RWPE1 (cell line): ENCODE data around the gene CDK3.

Source experiments
- CTCF ChIA-PET: fragments of 350-600 bp; sonication (Branson Sonifier 250); formaldehyde crosslinking; extraction: SDS; loops from one replicate; lab custom pipeline; 2021; lab: Yijun Ruan, JAX
- POLR2A ChIA-PET: fragments of 400-600 bp; formaldehyde crosslinking; extraction: SDS; loops from one replicate; lab custom pipeline; 2020; ENCODE audit warnings: antibody characterized with exemption; ENCODE audit not compliant: low non-redundant PET; lab: Yijun Ruan, JAX
- DNase-seq: peaks from one replicate; pipeline ENCODE4 v3.0.0; 2012; ENCODE audit warnings: low spot score
- H3K27ac ChIP-seq: fragments of 450-650 bp; 2 replicates; pipeline ENCODE4 v1.5.1; 2017
- CTCF ChIP-seq: fragments of 450-650 bp; conservative IDR thresholded peaks from 2 replicates; pipeline ENCODE4 v1.5.1; 2017; ENCODE audit warnings: low read depth, mild to moderate bottlenecking

The CDK3 gene

GRCh38 chr17:76007131-76007849 lies 6.6 kb downstream of the CDK3 start:
- TF ChIP-seq CTCF = no peak
- ChIA-PET POLR2A (no interaction called here), CTCF (interaction anchor here (0.6 to 1.2 kb wide), 3 partner anchors 97 to 102 kb away, joined by 3 to 5 read pairs (median 3); no protein-coding TSS in a partner anchor)
- no peak for DNase-seq
- 0 out of 2 replicates have a peak overlapping the region, but pooled peaks have one; percentile 1 for H3K27ac ChIP-seq

GRCh38 chr17:76007850-76008165 lies 7.2 kb downstream of the CDK3 start:
- CTCF ChIA-PET = interaction anchor here (1.1 to 1.2 kb wide), 2 partner anchors 98 to 103 kb away, joined by 3 to 5 read pairs; no protein-coding TSS in a partner anchor
- no peak for DNase-seq
- POLR2A ChIA-PET = no interaction called here
- no peak for TF ChIP-seq CTCF
- H3K27ac ChIP-seq = no peak overlapping the region

GRCh38 chr17:76008208-76008607 lies 7.6 kb downstream of the CDK3 start:
- ChIA-PET POLR2A (interaction anchor here (0.6 kb wide), 1 partner anchor 132 kb away, joined by 3 read pairs; no protein-coding TSS in a partner anchor), CTCF (interaction anchor here (1.1 to 1.6 kb wide), 3 partner anchors 98 to 103 kb away, joined by 3 to 5 read pairs (median 4); partner anchors contain the start of gene MRPL38)
- H3K27ac ChIP-seq = no peak overlapping the region
- TF ChIP-seq CTCF = no peak
- DNase-seq = no peak

GRCh38 chr17:76008630-76009425 lies 8.2 kb downstream of the CDK3 start:
- H3K27ac ChIP-seq = no peak overlapping the region
- no peak for DNase-seq
- TF ChIP-seq CTCF = no peak
- POLR2A ChIA-PET = interaction anchor here (0.6 kb wide), 1 partner anchor 132 kb away, joined by 3 read pairs; no protein-coding TSS in a partner anchor
- CTCF ChIA-PET = interaction anchor here (1.1 to 1.6 kb wide), 2 partner anchors 99 to 104 kb away, joined by 3 to 4 read pairs; partner anchors contain the start of gene MRPL38

- ChIA-PET POLR2A (no interaction called here), CTCF (interaction anchor here (0.7 to 1.6 kb wide), 2 partner anchors 105 to 113 kb away, joined by 3 to 4 read pairs; partner anchors contain the start of gene MRPL38)
- H3K27ac ChIP-seq = no peak overlapping the region
- no peak for DNase-seq
- no peak for TF ChIP-seq CTCF
These were observed 8.8 kb downstream of the CDK3 start for GRCh38 chr17:76009447-76009846.
